ENCODE results near the gene CPN2. TPM values are rescaled to one million over a fixed set of nuclear protein-coding genes. Genes with fewer than 3 reads are reported as not detected.

The CPN2 gene
- total RNA-seq, 1 donor from 2014 or later = not detected

GRCh38 chr3:194314388-194315068 lies 36.6 kb downstream of the CPN2 start:
- DNase-seq (ENCODE audit: low read depth in 2 of 2) = no peak

DNA sequence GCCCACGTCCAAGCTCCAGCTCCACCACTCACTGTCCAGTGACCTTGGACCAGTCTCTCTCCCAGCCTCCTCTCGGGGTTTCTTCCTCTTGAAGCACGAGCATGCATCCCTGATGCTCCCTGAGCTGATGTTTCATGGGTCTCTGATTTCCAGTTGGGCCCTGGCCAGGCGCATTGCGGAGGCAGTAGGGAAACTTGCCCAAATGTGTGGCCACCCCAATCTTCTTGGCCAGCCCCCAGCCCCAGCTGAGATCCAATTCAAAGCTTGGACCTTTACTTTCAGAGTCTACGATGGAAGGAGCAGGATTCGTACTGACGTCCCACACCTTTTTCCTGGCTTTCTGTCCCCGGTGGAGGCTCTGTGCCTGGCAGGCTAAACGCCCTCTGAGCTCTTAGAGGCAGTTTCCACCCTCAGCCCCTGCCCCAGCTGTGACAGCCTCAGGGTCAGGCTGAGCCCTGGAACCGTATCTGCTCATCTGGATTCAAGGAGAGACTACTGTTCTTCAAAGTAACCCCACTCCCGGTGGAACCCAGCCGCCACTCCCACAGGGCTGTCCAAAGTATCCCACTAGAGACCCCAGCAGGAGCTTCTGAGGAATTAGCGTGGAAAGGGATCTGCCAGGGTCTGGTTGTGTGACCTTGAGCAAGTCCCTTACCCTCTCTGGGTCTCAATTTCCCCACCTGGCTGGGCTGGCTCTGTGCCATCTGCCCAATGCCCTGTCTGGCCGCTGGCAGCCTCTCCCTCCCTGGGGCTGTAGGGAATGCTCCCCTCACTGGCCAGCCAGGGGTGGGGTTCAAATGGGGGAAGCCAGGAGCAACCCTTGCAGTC lies 37.4 kb downstream of the CPN2 start:
- DNase-seq (ENCODE audit: low read depth in 2 of 2) = no peak

DNA sequence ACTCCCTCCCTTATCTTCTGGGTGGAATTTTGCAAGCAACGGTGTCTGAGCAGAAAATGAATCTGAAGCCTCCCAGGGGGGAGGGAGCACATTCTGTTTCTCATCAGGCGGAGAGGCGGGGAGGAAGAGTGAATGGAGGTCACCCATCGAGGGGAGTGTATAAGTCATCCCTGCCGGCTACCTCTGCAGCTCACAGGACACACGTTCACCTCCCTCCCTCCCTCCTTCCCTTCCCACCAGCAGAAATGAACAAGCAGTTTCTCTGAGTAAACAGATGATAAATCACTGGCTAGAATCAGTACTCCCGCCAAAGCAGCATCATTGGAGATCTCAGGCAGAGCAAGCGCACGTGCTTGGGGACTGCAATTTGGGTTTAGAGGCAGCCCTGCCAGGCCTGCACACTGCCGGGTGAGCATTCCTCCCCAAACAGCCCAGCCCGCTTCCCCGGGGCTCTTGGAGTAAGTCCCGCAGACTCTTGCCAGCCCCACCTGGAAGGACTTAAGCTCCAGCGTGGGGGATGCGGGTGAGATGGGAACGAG lies 38.3 kb downstream of the CPN2 start:
- no peak for DNase-seq (ENCODE audit: low read depth in 2 of 2)

DNA sequence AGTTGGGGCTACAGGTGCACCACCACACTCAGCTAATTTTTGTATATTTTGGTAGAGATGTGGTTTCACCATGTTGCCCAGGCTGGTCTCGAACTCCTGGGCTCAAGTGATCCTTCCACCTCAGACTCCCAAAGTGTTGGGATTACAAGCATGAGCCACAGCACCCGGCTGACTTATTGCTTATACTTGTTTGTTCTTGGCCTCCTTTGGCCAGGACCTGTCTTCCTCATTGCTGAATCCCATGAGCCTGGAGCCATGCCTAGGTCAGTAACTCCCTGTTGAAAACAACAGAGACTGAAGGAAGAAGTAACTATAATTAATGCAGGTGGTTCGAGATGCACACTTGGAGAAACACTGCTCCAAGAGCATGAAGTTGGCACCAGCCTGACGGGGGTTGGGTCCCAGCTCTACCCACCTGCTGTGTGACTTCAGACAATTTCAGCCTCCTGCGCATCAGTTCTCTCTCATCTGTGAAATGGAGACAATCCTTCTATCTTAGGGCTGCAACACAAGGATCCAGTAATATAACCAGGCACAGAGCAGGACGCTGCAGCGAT lies 38.9 kb downstream of the CPN2 start:
- DNase-seq (ENCODE audit: low read depth in 2 of 2) = no peak

DNA sequence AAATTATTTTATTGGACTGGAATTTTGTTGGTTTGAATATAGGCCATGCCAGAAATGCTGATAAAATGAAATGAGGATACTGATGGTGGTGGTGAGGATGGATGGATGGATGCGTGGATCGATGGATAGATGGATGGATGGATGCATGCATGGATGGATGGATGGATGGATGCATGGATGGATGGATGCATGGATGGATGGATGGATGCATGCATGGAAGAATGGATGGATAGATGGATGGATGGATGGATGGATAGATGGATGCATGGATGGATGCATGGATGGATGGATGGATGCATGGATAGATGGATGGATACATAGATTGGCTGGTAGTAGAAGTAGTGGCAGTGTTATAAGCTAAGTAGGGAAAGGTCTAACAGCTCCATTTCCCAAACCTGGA lies 40.1 kb downstream of the CPN2 start:
- no peak for DNase-seq (ENCODE audit: low read depth in 2 of 2)

DNA sequence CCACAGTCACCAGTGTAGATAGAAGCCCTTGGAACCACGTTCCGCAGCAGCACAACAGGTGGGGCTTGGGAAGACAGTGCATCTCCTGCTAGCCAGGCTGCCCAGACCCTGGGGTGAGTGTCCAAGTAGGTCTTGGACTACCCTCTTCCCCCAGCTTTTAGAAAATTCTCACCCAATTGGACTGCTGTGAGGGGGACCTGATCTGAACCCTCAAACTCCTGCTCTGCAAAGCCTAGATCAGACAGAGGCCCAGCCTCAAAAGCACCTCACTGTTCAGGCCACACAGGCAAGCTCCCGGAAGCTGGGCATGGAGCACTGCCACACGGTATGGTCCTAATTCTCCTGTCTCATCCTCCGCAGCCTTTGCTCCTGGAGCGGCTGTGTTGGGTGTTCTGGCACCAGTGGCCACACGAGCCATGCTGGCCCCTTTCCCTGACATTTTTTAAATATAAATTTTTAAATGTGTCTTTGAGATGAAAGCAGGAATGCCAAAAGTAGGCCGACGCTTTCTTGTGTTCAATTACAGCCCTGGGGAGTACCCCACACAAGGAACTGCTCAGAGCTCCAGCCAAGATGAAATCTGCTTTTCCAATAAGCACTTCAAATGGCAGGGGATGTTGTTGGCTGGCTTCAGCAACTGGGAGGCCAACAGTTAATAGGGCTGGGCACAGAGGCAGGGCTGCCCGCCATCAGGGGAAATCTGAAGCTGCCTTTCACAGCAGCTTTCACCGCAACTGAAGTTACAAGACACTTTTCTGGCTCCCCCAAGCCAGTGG lies 40.9 kb downstream of the CPN2 start:
- no peak for DNase-seq (ENCODE audit: low read depth in 2 of 2)

GRCh38 chr3:194308601-194309449 lies 42.3 kb downstream of the CPN2 start:
- peak in 1 of 2 donors; percentile 44 for DNase-seq (ENCODE audit: low read depth in 2 of 2)

GRCh38 chr3:194307849-194308248 lies 43.3 kb downstream of the CPN2 start:
- DNase-seq (ENCODE audit: low read depth in 2 of 2) = no peak

GRCh38 chr3:194306771-194307640 lies 44.1 kb downstream of the CPN2 start:
- no peak for DNase-seq (ENCODE audit: low read depth in 2 of 2)

DNA sequence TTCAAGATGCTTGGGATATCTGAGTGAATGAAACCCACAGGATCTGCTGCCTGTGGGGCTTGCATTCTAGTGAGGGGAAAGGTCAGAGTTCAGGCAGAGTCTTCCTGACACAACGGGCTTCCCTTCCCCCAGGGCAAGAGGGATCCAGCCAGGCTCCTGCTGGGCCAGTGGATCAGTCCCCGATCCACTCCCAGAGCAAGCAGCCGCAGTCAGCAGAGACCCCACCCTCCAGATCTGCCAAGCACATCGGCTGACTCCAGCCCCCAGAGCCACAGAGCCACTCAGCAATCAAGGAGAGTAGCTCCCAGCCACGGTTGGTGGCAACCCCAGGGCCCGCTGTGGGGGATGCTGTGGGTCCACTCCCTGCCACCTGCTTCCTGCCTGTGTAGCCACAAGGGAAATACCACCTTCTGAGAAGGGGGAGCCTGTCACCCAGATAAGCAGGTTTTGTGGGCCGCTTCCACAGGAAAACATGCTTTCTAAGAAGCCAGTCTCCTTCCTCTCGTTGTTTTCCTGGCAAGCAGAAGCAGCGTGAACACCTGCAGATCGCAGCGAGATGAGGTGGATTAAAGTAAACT lies 44.9 kb downstream of the CPN2 start:
- peak in 1 of 2 donors; percentile 83 for DNase-seq (ENCODE audit: low read depth in 2 of 2)

GRCh38 chr3:194305356-194306108 lies 45.6 kb downstream of the CPN2 start:
- DNase-seq (ENCODE audit: low read depth in 2 of 2) = no peak

DNA sequence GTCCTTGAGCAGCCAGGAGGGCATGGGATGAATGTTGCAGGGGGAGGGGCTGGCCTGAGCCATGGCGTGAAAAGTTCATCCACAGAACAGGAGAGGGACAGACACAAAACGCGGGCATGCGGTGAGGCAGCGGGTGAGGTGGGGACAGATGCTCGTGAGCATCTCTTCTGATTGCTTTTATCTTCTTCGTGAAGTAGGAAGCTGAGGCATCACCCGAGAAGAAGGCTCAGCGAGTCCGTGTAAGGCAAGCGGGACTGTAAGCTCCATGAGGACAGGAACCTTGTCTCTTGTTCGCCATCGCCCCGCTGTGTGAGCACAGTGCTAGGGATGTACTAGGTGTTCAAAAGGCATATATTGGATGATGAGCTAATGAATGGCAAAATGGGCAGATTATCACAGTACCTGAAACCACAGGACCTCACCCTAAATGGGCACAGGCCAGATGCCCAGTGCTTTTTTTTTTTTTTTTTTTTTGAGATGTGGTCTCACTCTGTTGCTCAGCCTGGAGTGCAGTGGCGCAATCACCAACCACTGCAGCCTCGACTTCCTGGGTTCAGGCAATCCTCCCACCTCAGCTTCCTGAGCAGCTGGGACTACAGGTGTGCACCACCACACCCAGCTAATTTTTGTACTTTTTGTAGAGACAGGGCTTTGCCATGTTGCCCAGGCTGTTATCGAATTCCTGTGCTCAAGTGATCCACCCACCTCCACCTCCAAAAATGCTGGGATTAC lies 46.8 kb downstream of the CPN2 start:
- no peak for DNase-seq (ENCODE audit: low read depth in 2 of 2)

- no peak for DNase-seq (ENCODE audit: low read depth in 2 of 2)
Measured at GRCh38 chr3:194303749-194304148, 47.4 kb downstream of the CPN2 start.

- no peak for DNase-seq (ENCODE audit: low read depth in 2 of 2)
Measured at GRCh38 chr3:194301730-194302129, 49.4 kb downstream of the CPN2 start.

DNA sequence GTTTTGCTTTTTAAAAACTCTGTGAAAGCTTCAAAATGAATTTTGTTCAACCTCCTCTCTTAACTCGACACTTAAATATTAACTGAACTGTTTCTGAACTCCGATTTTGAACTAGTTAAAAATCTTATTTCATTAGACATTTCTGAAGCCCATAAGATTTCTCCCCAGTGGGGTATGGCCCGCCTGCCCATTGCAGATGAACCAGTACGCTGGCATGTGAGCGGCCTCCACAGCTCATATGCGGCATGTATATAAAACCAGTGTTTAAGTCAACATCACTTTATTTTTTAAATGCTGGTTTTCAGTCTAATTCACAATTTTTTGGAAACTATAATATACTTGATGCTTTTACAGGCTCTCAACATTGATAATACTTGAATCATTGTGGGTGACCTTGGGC lies 50.2 kb downstream of the CPN2 start:
- DNase-seq (ENCODE audit: low read depth in 2 of 2) = no peak

DNA sequence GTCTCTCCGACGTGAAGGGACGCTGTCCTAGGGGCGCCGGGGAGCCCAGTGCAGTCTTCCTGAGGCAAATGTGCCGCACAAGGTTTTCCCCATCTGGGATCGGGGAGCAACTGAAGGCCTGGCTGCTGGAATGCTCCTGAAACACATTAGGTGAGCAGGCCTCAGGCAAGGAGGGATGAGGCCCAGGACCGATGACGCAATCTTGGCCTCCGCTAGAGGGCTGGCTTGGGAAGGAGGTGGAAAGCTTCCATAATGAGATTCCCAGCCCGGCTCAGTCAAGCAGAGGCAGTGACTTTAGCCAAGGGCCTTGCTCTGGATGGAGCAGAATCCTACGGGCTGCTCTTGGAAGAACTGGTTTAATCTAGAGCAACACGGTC lies 50.8 kb downstream of the CPN2 start:
- no peak for DNase-seq (ENCODE audit: low read depth in 2 of 2)

- no peak for DNase-seq (ENCODE audit: low read depth in 2 of 2)
Measured at GRCh38 chr3:194298331-194299227, 52.5 kb downstream of the CPN2 start.

Data from dermis microvascular lymphatic vessel endothelial cell (primary cell).